ENCODE results near the gene PHACTR3.

Gene PHACTR3

GRCh38 chr20:59696476-59696875, 92.1 kb downstream of the PHACTR3 start:
- DNase-seq (ENCODE audit: low read depth in 2 of 2) = no peak

GRCh38 chr20:59697068-59697467, 92.7 kb downstream of the PHACTR3 start:
- DNase-seq (ENCODE audit: low read depth in 2 of 2) = no peak

- DNase-seq (ENCODE audit: low read depth in 2 of 2) = no peak
These were observed 94.3 kb downstream of the PHACTR3 start for GRCh38 chr20:59698598-59698997.

- no peak for DNase-seq (ENCODE audit: low read depth in 2 of 2)
These were observed 96.9 kb downstream of the PHACTR3 start for GRCh38 chr20:59701236-59701635.

- no peak for DNase-seq (ENCODE audit: low read depth in 2 of 2)
These were observed 98.7 kb downstream of the PHACTR3 start for GRCh38 chr20:59703046-59703445.

GRCh38 chr20:59705651-59706399, 101.5 kb downstream of the PHACTR3 start:
- no peak for DNase-seq (ENCODE audit: low read depth in 2 of 2)

GRCh38 chr20:59706400-59706693, 102.0 kb downstream of the PHACTR3 start:
- DNase-seq (ENCODE audit: low read depth in 2 of 2) = no peak

GRCh38 chr20:59708326-59708725, 104.0 kb downstream of the PHACTR3 start:
- no peak for DNase-seq (ENCODE audit: low read depth in 2 of 2)

- no peak for DNase-seq (ENCODE audit: low read depth in 2 of 2)
These were observed 105.3 kb downstream of the PHACTR3 start for GRCh38 chr20:59709636-59710035.

- no peak for DNase-seq (ENCODE audit: low read depth in 2 of 2)
These were observed 113.7 kb downstream of the PHACTR3 start for GRCh38 chr20:59718071-59718470.

- DNase-seq (ENCODE audit: low read depth in 2 of 2) = no peak
These were observed 114.4 kb downstream of the PHACTR3 start for GRCh38 chr20:59718751-59719150.

GRCh38 chr20:59720013-59720412, 115.7 kb downstream of the PHACTR3 start:
- no peak for DNase-seq (ENCODE audit: low read depth in 2 of 2)

GRCh38 chr20:59721386-59721785, 117.0 kb downstream of the PHACTR3 start:
- no peak for DNase-seq (ENCODE audit: low read depth in 2 of 2)

- DNase-seq (ENCODE audit: low read depth in 2 of 2) = no peak
These were observed 118.8 kb downstream of the PHACTR3 start for GRCh38 chr20:59723108-59723500.

GRCh38 chr20:59723607-59724456, 119.5 kb downstream of the PHACTR3 start:
- DNase-seq (ENCODE audit: low read depth in 2 of 2) = no peak

- DNase-seq (ENCODE audit: low read depth in 2 of 2) = no peak
These were observed 120.4 kb downstream of the PHACTR3 start for GRCh38 chr20:59724457-59725366.

- DNase-seq (ENCODE audit: low read depth in 2 of 2) = no peak
These were observed 121.3 kb downstream of the PHACTR3 start for GRCh38 chr20:59725476-59726280.

GRCh38 chr20:59726281-59726595, 121.9 kb downstream of the PHACTR3 start:
- no peak for DNase-seq (ENCODE audit: low read depth in 2 of 2)

GRCh38 chr20:59728722-59729430, 124.5 kb downstream of the PHACTR3 start:
- DNase-seq (ENCODE audit: low read depth in 2 of 2) = no peak

- no peak for DNase-seq (ENCODE audit: low read depth in 2 of 2)
These were observed 125.2 kb downstream of the PHACTR3 start for GRCh38 chr20:59729506-59729905.

GRCh38 chr20:59730722-59731121, 126.4 kb downstream of the PHACTR3 start:
- DNase-seq (ENCODE audit: low read depth in 2 of 2) = no peak

Data from stimulated activated CD4-positive, alpha-beta T cell treated with anti-CD3 and anti-CD28 coated beads, Interleukin-12 subunit alpha, Interleukin-12 subunit beta, amount 100 ng/mL, for 24 hours (primary cell).